CD4-positive, alpha-beta T cell (primary cell): ENCODE results near the gene PPP2R3A. TPM values are rescaled to one million over a fixed set of nuclear protein-coding genes. Genes with fewer than 3 reads are reported as not detected.

Experiments used
- ATAC-seq: fragments of 200-7000 bp; cut with Tn5 transposase; one replicate; pipeline ENCODE4 v1.10.0; 2022; ENCODE audit warnings: mild to moderate bottlenecking; ENCODE audit not compliant: poor library complexity
- CTCF ChIA-PET: fragments of 350-600 bp; sonication (Branson Sonifier 250); formaldehyde crosslinking; loops from one replicate; lab custom pipeline; 2021; ENCODE audit warnings: antibody characterized with exemption, inconsistent platforms; lab: Charles Lee
- POLR2A ChIA-PET: fragments of 350-600 bp; sonication (Branson Sonifier 250); formaldehyde crosslinking; loops from one replicate; lab custom pipeline; 2021; ENCODE audit warnings: antibody characterized with exemption, inconsistent platforms; lab: Charles Lee
- DNase-seq, 14 experiments: peaks; one replicate each; pipeline ENCODE4 v3.0.0-alpha.2; 2013 to 2020; ENCODE audit warnings: mixed read lengths in 2 of 14
- H3K27ac ChIP-seq, 2 donors: one replicate each; pipeline versions ENCODE4 v1.5.1 to v1.7.0; 2013; ENCODE audit warnings: low read length in 2 of 2, low read depth in 1 of 2, mild to moderate bottlenecking in 1 of 2
- H3K27me3 ChIP-seq, 2 experiments: 1 replicate in 1 of 2; 2 replicates in 1 of 2; pipeline versions ENCODE4 v1.6.1 to v1.7.0; 2013; ENCODE audit warnings: low read length in 2 of 2, control low read depth in 1 of 2, mild to moderate bottlenecking in 1 of 2, moderate library complexity in 1 of 2; ENCODE audit not compliant: insufficient read depth in 2 of 2, control insufficient read depth in 1 of 2
- H3K36me3 ChIP-seq: one replicate; pipeline ENCODE4 v1.6.1; 2013; ENCODE audit warnings: low read length, control low read depth; ENCODE audit not compliant: insufficient read depth
- H3K4me1 ChIP-seq: one replicate; pipeline ENCODE4 v1.6.1; 2013; ENCODE audit warnings: low read length, control low read depth; ENCODE audit not compliant: insufficient read depth
- H3K4me3 ChIP-seq: one replicate; pipeline ENCODE4 v1.5.1; 2013; ENCODE audit warnings: mild to moderate bottlenecking, low read length, moderate library complexity
- H3K9me3 ChIP-seq, 2 experiments: 1 replicate in 1 of 2; 2 replicates in 1 of 2; pipeline versions ENCODE4 v1.6.1 to v1.7.0; 2013; ENCODE audit warnings: low read length in 2 of 2, mild to moderate bottlenecking in 2 of 2, control low read depth in 1 of 2, moderate library complexity in 1 of 2; ENCODE audit not compliant: control insufficient read depth in 1 of 2, insufficient read depth in 1 of 2
- H3K27ac Mint-ChIP-seq: one replicate; pipeline ENCODE4 v1.8.0; 2020; ENCODE audit warnings: mixed read lengths
- H3K27me3 Mint-ChIP-seq: one replicate; pipeline ENCODE4 v1.8.0; 2021; ENCODE audit warnings: mixed read lengths
- H3K36me3 Mint-ChIP-seq: one replicate; pipeline ENCODE4 v1.8.0; 2021; ENCODE audit warnings: low read depth, mixed read lengths
- H3K4me1 Mint-ChIP-seq: one replicate; pipeline ENCODE4 v1.8.0; 2021; ENCODE audit warnings: low read depth, mixed read lengths
- H3K4me3 Mint-ChIP-seq: one replicate; pipeline ENCODE4 v1.8.0; 2020; ENCODE audit warnings: mild to moderate bottlenecking, mixed read lengths
- H3K9me3 Mint-ChIP-seq: one replicate; pipeline ENCODE4 v1.8.0; 2020; ENCODE audit warnings: mixed read lengths
- CTCF ChIP-seq: fragments of 200-600 bp; IDR thresholded peaks from one replicate; pipeline ENCODE4 v1.8.0; 2022; ENCODE audit warnings: antibody characterized with exemption, mild to moderate bottlenecking
- intact Hi-C, 2 experiments: fragments of 100-400 bp; cut with DNase I in 1 of 2; cut with micrococcal nuclease in 1 of 2; formaldehyde crosslinking; loops; one replicate each; pipeline versions ENCODE4 v1.15.1 to v1.9.0; 2023 to 2025; cut with DNase I, micrococcal nuclease
- total RNA-seq, 174 experiments: library from RNA in 2 of 174; stranded (reverse) in 2 of 174; gene quantifications; one replicate each; pipeline ENCODE4 v1.2.3 and lab custom pipeline; 2021 to 2026

The PPP2R3A gene
- total RNA-seq, 2 experiments from 2014 or later, result 0.14 to 0.31 TPM

DNA sequence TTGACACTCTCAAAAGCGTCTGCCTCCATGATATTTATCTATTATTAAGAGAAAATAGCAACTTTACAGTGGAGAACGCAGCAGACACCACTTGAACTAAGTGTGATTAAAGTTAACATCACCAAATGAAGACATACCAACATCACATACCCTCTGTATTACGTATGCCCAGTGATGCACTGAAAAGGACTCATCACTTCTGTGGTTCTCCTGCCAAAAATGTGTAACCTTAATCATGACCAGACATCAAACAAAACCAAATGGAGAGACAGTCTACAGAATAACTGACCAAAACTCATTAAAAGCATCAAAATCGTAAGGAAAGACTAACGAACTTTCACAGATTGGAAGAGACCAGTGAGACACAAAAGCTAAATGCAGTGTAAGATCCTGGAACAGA lies 103.2 kb downstream of the PPP2R3A start:
- ATAC-seq, result no peak
- no peaks in the 10 kb centered on the region for H3K27me3 Mint-ChIP-seq
- Histone ChIP-seq H3K36me3 (no peaks in the 10 kb centered on the region), H3K4me3 (no peak overlapping the region), H3K9me3 (no peaks in the 10 kb centered on the region), H3K27ac (no peak overlapping the region), H3K4me1 (no peaks in the 10 kb centered on the region), H3K27me3 (no peaks in the 10 kb centered on the region)
- ChIA-PET POLR2A (no interaction called here), CTCF (interaction anchor here (1.1 kb wide), 1 partner anchor 11 kb away, joined by 3 read pairs; no protein-coding TSS in a partner anchor)
- H3K4me1 Mint-ChIP-seq, result no peaks in the 10 kb centered on the region
- H3K27ac Mint-ChIP-seq, result no peak overlapping the region
- intact Hi-C loops, result no loop called here
- H3K9me3 Mint-ChIP-seq, result no peaks in the 10 kb centered on the region
- TF ChIP-seq CTCF, result no peak
- no peak for DNase-seq
- no peak overlapping the region for H3K4me3 Mint-ChIP-seq
- no peaks in the 10 kb centered on the region for H3K36me3 Mint-ChIP-seq

DNA sequence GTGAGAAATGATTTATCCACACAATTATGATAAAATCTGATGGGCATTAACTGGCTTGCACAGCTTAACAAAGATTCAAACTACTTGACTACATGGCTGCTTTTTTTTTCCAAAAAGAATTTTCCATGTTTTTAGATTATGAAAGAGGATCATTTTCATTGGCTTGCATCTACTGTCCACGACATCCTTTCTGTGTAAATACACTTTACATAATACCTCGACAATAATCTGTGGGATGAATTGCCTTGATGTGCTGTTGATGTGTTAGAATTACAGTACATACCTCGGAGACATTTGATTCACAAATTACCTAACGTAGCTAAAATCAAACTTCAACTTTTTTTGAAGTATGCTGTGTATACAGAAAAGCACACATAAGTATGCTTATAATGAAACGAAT lies 104.4 kb downstream of the PPP2R3A start:
- DNase-seq, result no peak
- ChIA-PET POLR2A (no interaction called here), CTCF (interaction anchor here (1.1 to 3.9 kb wide), 2 partner anchors 9 to 944 kb away, joined by 3 to 13 read pairs; no protein-coding TSS in a partner anchor)
- H3K4me3 Mint-ChIP-seq, result no peak overlapping the region
- Histone ChIP-seq H3K4me3 (no peak overlapping the region), H3K27me3 (no peaks in the 10 kb centered on the region), H3K27ac (no peak overlapping the region), H3K9me3 (no peaks in the 10 kb centered on the region), H3K4me1 (no peaks in the 10 kb centered on the region), H3K36me3 (no peaks in the 10 kb centered on the region)
- H3K27ac Mint-ChIP-seq, result no peak overlapping the region
- H3K9me3 Mint-ChIP-seq, result no peaks in the 10 kb centered on the region
- intact Hi-C loops, result loop anchor here in 1 of 2 experiments (10.0 kb wide), 1 partner anchor 1905 kb away; no protein-coding TSS in a partner anchor
- ATAC-seq, result no peak
- no peaks in the 10 kb centered on the region for H3K36me3 Mint-ChIP-seq
- no peak for TF ChIP-seq CTCF
- no peaks in the 10 kb centered on the region for H3K4me1 Mint-ChIP-seq
- no peaks in the 10 kb centered on the region for H3K27me3 Mint-ChIP-seq

DNA sequence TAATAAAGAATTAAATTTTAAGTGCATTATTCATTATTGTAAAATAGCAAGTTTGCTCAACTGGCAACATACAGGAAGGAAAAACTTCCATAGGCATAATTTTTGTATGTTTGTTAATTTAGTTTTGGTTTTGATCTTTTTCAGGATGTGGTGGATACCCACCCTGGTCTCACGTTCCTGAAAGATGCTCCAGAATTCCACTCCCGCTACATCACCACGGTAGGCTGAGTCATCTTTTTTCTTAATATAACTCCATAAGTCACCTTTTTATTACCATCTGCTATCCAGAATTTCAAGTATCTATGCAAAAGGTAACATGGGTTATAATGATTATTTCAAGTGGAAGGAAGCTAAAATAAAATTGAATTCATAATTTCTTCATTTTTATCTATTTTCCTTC lies 104.8 kb downstream of the PPP2R3A start:
- no peaks in the 10 kb centered on the region for H3K4me1 ChIP-seq
- intact Hi-C loops, result loop anchor here in 1 of 2 experiments (10.0 kb wide), 1 partner anchor 1904 kb away; no protein-coding TSS in a partner anchor
- H3K27ac ChIP-seq, result no peak overlapping the region
- TF ChIP-seq CTCF, result no peak
- no peaks in the 10 kb centered on the region for H3K36me3 Mint-ChIP-seq
- H3K36me3 ChIP-seq, result no peaks in the 10 kb centered on the region
- no peaks in the 10 kb centered on the region for H3K27me3 Mint-ChIP-seq
- POLR2A ChIA-PET, result interaction anchor here (1.3 kb wide), 1 partner anchor 682 kb away, joined by 3 read pairs; the partner anchor contains the start of gene STAG1
- no peaks in the 10 kb centered on the region for H3K9me3 ChIP-seq
- no peak for DNase-seq
- H3K4me3 ChIP-seq, result no peak overlapping the region
- H3K4me1 Mint-ChIP-seq, result no peaks in the 10 kb centered on the region
- H3K27ac Mint-ChIP-seq, result no peak overlapping the region
- no peaks in the 10 kb centered on the region for H3K27me3 ChIP-seq
- no peaks in the 10 kb centered on the region for H3K9me3 Mint-ChIP-seq
- no peak overlapping the region for H3K4me3 Mint-ChIP-seq
- ATAC-seq, result no peak
- CTCF ChIA-PET, result interaction anchor here (3.9 kb wide), 1 partner anchor 944 kb away, joined by 13 read pairs; no protein-coding TSS in a partner anchor
